ENCODE data around the gene IL12RB1.
"Not testable (repeated sequence)": the region's sequence is repeated elsewhere in the genome, so short reads cannot be mapped to it uniquely, and the experiment has no call there.

DNA sequence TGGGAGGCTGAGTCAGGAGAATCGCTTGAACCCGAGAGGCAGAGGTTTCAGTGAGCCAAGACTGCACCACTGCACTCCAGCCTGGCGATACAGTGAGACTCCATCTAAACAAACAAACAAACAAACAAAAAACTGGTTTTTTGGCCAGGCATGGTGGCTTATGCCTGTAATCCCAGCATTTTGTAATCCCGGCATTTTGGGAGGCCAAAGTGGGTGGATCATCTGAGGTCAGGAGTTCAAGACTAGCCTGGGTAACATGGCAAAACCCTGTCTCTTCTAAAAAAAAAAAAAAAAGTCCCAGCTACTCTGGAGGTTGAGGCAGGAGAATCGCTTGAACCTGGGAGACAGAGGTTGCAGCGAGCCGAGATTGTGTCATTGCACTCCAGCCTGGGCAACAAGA is 18.5 kb upstream of the IL12RB1 start:
- TF ChIP-seq, protein P1, sequence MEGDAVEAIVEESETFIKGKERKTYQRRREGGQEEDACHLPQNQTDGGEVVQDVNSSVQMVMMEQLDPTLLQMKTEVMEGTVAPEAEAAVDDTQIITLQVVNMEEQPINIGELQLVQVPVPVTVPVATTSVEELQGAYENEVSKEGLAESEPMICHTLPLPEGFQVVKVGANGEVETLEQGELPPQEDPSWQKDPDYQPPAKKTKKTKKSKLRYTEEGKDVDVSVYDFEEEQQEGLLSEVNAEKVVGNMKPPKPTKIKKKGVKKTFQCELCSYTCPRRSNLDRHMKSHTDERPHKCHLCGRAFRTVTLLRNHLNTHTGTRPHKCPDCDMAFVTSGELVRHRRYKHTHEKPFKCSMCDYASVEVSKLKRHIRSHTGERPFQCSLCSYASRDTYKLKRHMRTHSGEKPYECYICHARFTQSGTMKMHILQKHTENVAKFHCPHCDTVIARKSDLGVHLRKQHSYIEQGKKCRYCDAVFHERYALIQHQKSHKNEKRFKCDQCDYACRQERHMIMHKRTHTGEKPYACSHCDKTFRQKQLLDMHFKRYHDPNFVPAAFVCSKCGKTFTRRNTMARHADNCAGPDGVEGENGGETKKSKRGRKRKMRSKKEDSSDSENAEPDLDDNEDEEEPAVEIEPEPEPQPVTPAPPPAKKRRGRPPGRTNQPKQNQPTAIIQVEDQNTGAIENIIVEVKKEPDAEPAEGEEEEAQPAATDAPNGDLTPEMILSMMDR (IDR thresholded peaks at IDR 0.05), result not testable (repeated sequence)
- TF ChIP-seq POLR2A (IDR thresholded peaks at IDR 0.05), result not testable (repeated sequence)
